Heart right ventricle (tissue), 16 donors: Measurements from ENCODE around the gene COPZ2. TPM values are rescaled to one million over a fixed set of nuclear protein-coding genes. Genes with fewer than 3 reads are reported as not detected.

Experiments
- ATAC-seq, 8 donors: fragments of 200-7000 bp; cut with Tn5 transposase; one replicate each; pipeline ENCODE4 v1.9.1; 2020; ENCODE audit warnings: mild to moderate bottlenecking in 8 of 8, moderate library complexity in 8 of 8, moderate number of reproducible peaks in 1 of 8
- DNase-seq, 2 donors: peaks; one replicate each; pipeline ENCODE4 v3.0.0-alpha.2; 2020
- H3K27ac ChIP-seq, 10 donors: fragments of 200-600 bp; sonication (generic) in 2 of 10; one replicate each; pipeline versions ENCODE4 v1.5.0 to v1.8.0; 2020 to 2022; ENCODE audit warnings: mild to moderate bottlenecking in 3 of 10
- H3K27me3 ChIP-seq, 7 donors: fragments of 200-600 bp; one replicate each; pipeline ENCODE4 v1.8.0; 2021 to 2022; ENCODE audit warnings: mild to moderate bottlenecking in 2 of 7
- H3K36me3 ChIP-seq, 9 donors: fragments of 200-600 bp; sonication (generic) in 1 of 9; one replicate each; pipeline versions ENCODE4 v1.5.0 to v1.8.0; 2020 to 2022; ENCODE audit warnings: mild to moderate bottlenecking in 2 of 9
- H3K4me1 ChIP-seq, 9 donors: fragments of 200-600 bp; sonication (generic) in 1 of 9; one replicate each; pipeline versions ENCODE4 v1.5.0 to v1.8.0; 2020 to 2022; ENCODE audit warnings: mild to moderate bottlenecking in 4 of 9
- H3K4me3 ChIP-seq, 10 donors: fragments of 200-600 bp; sonication (generic) in 2 of 10; one replicate each; pipeline versions ENCODE4 v1.5.0 to v1.8.0; 2020 to 2022; ENCODE audit warnings: mild to moderate bottlenecking in 7 of 10, moderate library complexity in 2 of 10
- H3K9me3 ChIP-seq, 11 donors: fragments of 200-600 bp in 10 of 11; sonication (generic) in 2 of 11; one replicate each; pipeline versions ENCODE4 v1.5.0 to v1.8.0; 2013 to 2022; ENCODE audit warnings: mild to moderate bottlenecking in 2 of 11, control low read depth in 1 of 11, moderate library complexity in 1 of 11
- CTCF ChIP-seq, 9 donors: fragments of 200-600 bp; sonication (generic) in 2 of 9; IDR thresholded peaks; one replicate each; pipeline versions ENCODE4 v1.5.0 to v1.8.0; 2021 to 2022; ENCODE audit warnings: antibody characterized with exemption in 9 of 9, mild to moderate bottlenecking in 5 of 9, moderate library complexity in 1 of 9
- WGBS, 2 donors: extraction: QIAGEN DNeasy Blood & Tissue Kit; methylation state at CpG; one replicate each; pipeline ENCODE4 v1.1.7; 2013; ENCODE audit warnings: inconsistent platforms in 1 of 2; 5-methylcytosine and 5-hydroxymethylcytosine counted together
- intact Hi-C, 10 donors: fragments of 100-400 bp; cut with DNase I; formaldehyde crosslinking; loops; one replicate each; pipeline versions ENCODE4 v1.11.1 to v1.14.2; 2022
- polyA plus RNA-seq, 2 donors: library from polyadenylated mRNA; stranded (reverse); fragments of 200-250 nt; gene quantifications; one replicate each; pipeline ENCODE4 v1.2.3, GENCODE V29; 2013
- total RNA-seq, 10 donors: library from RNA; stranded (reverse); fragmentation: NEBNext Ultra II Directional in 3 of 10; extraction: Animal tissue kit (Norgen Biotek cat#: 25700) in 3 of 10; gene quantifications; one replicate each; pipeline versions ENCODE4 v1.2.1 to v1.2.4, GENCODE V29; 2021 to 2023
- donor health status: Arrhythmogenic right ventricular cardiomyopathy.
- donor health status: ischemic (EF 13 %, LVEDD 7.1; RV severe dilation, severe dysfunction).
- donor health status: healthy with polysubstance abuse.
- donor health status: DM: no; HTN: yes; CAD: no.
- donor health status: DM: no; HTN: no; CAD: no.
- donor health status: ischemic (EF 25% LVEDD 6.9; RV normal size, moderate dysfunction).
- donor health status: ischemic (EF 25% LVEDD 5.7; RV mildly dilated, moderate dysfunction).
- donor health status: healthy.
- donor health status: DM: yes; HTN: yes; CAD: no.
- donor health status: Ischemic cardiomyopathy.
- donor health status: ischemic (EF 35%, LVEDD 5.7; RV mildly dilated, moderate dysfunction).
- donor health status: nonischemic (EF 11% LVEDD 7.7; RV severe dilation, severe dysfunction).
- donor health status: DM: yes; HTN: yes; CAD: no.
- donor health status: PGD.
- donor health status: ischemic (EF 29% LVEDD 5.4; RV normal size, mild dysfunction).
- donor health status: nonischemic (EF 23%, LVEDD 6.1; RV moderate dilation, normal function).

The COPZ2 gene
- total and polyA plus RNA-seq, 12 donors, result 17.5 to 67.3 (median 59.1) TPM

GRCh38 chr17:48016112-48016511, 21.5 kb downstream of the COPZ2 start:
- DNase-seq (no peak), ATAC-seq (no peak)
- no peaks in the 10 kb centered on the region for H3K9me3 ChIP-seq
- H3K27ac ChIP-seq, result no peak overlapping the region
- H3K36me3 ChIP-seq, result no peaks in the 10 kb centered on the region
- 79 to 82% methylated on average over 2 of the region's 2 CpGs for WGBS, 2 donors
- TF ChIP-seq CTCF (IDR thresholded peaks at IDR 0.05), result no peak
- H3K4me3 ChIP-seq, result no peak overlapping the region
- intact Hi-C loops, result loop anchor here in 8 of 10 donors (2.0 to 10.0 kb wide), 6 partner anchors 34 to 174 kb away; partner anchors contain the start of genes SCRN2 (in 6 of the 8) and PRR15L (in 1 of the 8)
- H3K27me3 ChIP-seq, result peaks cover 0 to 54% (median 38%) of the 10 kb centered on the region in 7 donors
- peaks cover 0 to 25% (median 12%) of the 10 kb centered on the region in 9 donors for H3K4me1 ChIP-seq

- ATAC-seq (no peak), DNase-seq (no peak)
- Histone ChIP-seq H3K27me3 (peaks cover 0 to 62% (median 50%) of the 10 kb centered on the region in 7 donors), H3K27ac (no peak overlapping the region), H3K4me3 (no peak overlapping the region), H3K36me3 (no peaks in the 10 kb centered on the region), H3K9me3 (no peaks in the 10 kb centered on the region), H3K4me1 (peaks cover 0 to 25% (median 12%) of the 10 kb centered on the region in 9 donors)
- TF ChIP-seq CTCF (IDR thresholded peaks at IDR 0.05), result no peak
- intact Hi-C loops, result loop anchor here in 8 of 10 donors (5.0 to 10.0 kb wide), 5 partner anchors 32 to 172 kb away; partner anchors contain the start of genes SCRN2 (in 6 of the 8) and PRR15L (in 1 of the 8)
- WGBS, 2 donors, result 69 to 71% methylated on average over 8 of the region's 8 CpGs
Observed at GRCh38 chr17:48014595-48015111, 22.9 kb downstream of the COPZ2 start.

- TF ChIP-seq CTCF (IDR thresholded peaks at IDR 0.05), result no peak
- Histone ChIP-seq H3K4me3 (no peak overlapping the region), H3K27ac (no peak overlapping the region), H3K4me1 (peaks cover 0 to 25% (median 12%) of the 10 kb centered on the region in 9 donors), H3K27me3 (peaks cover 0 to 62% (median 56%) of the 10 kb centered on the region in 7 donors), H3K36me3 (no peaks in the 10 kb centered on the region), H3K9me3 (no peaks in the 10 kb centered on the region)
- no peak for ATAC-seq
- intact Hi-C loops, result loop anchor here in 2 of 10 donors (10.0 kb wide), 2 partner anchors 59 to 169 kb away; partner anchors contain the start of genes PRR15L (in 1 of the 2) and SCRN2 (in 1 of the 2)
- no peak for DNase-seq
- WGBS, 2 donors, result 74 to 85% methylated on average over 6 of the region's 6 CpGs
Observed at GRCh38 chr17:48013876-48014594, 23.6 kb downstream of the COPZ2 start.

- H3K27me3 ChIP-seq, result peaks cover 0 to 64% (median 59%) of the 10 kb centered on the region in 7 donors
- 42 to 47% methylated on average over 5 of the region's 5 CpGs for WGBS, 2 donors
- ATAC-seq, result no peak
- no peak for TF ChIP-seq CTCF (IDR thresholded peaks at IDR 0.05)
- no peaks in the 10 kb centered on the region for H3K9me3 ChIP-seq
- no peaks in the 10 kb centered on the region for H3K36me3 ChIP-seq
- intact Hi-C loops, result loop anchor here in 2 of 10 donors (10.0 kb wide), 2 partner anchors 58 to 168 kb away; partner anchors contain the start of genes PRR15L (in 1 of the 2) and SCRN2 (in 1 of the 2)
- H3K27ac ChIP-seq, result no peak overlapping the region
- H3K4me3 ChIP-seq, result peak overlapping the region in 5 of 10 donors; percentile 38 to 52 (median 45)
- peaks cover 0 to 19% (median 11%) of the 10 kb centered on the region in 9 donors for H3K4me1 ChIP-seq
- no peak for DNase-seq
Observed at GRCh38 chr17:48012654-48013053, 24.9 kb downstream of the COPZ2 start.
